ENCODE data around the gene ZNF467.

ZNF467 gene

GRCh38 chr7:149736478-149737360 lies 36.7 kb downstream of the ZNF467 start:
- no peak for TF ChIP-seq CTCF (conservative IDR thresholded peaks at IDR 0.05; ENCODE audit: low read length)
- DNase-seq (ENCODE audit: low read depth) = no peak

GRCh38 chr7:149735779-149736477 lies 37.5 kb downstream of the ZNF467 start:
- DNase-seq (ENCODE audit: low read depth) = no peak
- no peak for TF ChIP-seq CTCF (conservative IDR thresholded peaks at IDR 0.05; ENCODE audit: low read length)
- no peak overlapping the region for H3K4me3 ChIP-seq (ENCODE audit: low read length)

More at GRCh38 chr7:149736478-149737360, 36.7 kb downstream of the ZNF467 start:
- no peak overlapping the region for H3K4me3 ChIP-seq (ENCODE audit: low read length)

- no peak for TF ChIP-seq CTCF (conservative IDR thresholded peaks at IDR 0.05; ENCODE audit: low read length)
- DNase-seq (ENCODE audit: low read depth) = no peak
- H3K4me3 ChIP-seq (ENCODE audit: low read length) = no peak overlapping the region
Measured at GRCh38 chr7:149735181-149735602, 38.2 kb downstream of the ZNF467 start.

- TF ChIP-seq CTCF (conservative IDR thresholded peaks at IDR 0.05; ENCODE audit: low read length) = no peak
Measured at GRCh38 chr7:149734791-149735075, 38.7 kb downstream of the ZNF467 start.

GRCh38 chr7:149733924-149734790 lies 39.2 kb downstream of the ZNF467 start:
- H3K4me3 ChIP-seq (ENCODE audit: low read length) = no peak overlapping the region
- DNase-seq (ENCODE audit: low read depth) = no peak
- TF ChIP-seq CTCF (conservative IDR thresholded peaks at IDR 0.05; ENCODE audit: low read length) = no peak

More at GRCh38 chr7:149734791-149735075, 38.7 kb downstream of the ZNF467 start:
- no peak overlapping the region for H3K4me3 ChIP-seq (ENCODE audit: low read length)
- DNase-seq (ENCODE audit: low read depth) = no peak

GRCh38 chr7:149733131-149733923 lies 40.1 kb downstream of the ZNF467 start:
- DNase-seq (ENCODE audit: low read depth) = no peak
- TF ChIP-seq CTCF (conservative IDR thresholded peaks at IDR 0.05; ENCODE audit: low read length) = no peak
- H3K4me3 ChIP-seq (ENCODE audit: low read length) = no peak overlapping the region

Measured in AG10803 (cell line).